Measurements from ENCODE around the gene ROBO1. TPM values are rescaled to one million over a fixed set of nuclear protein-coding genes. Genes with fewer than 3 reads are reported as not detected.
"Not testable (repeated sequence)": the region's sequence is repeated elsewhere in the genome, so short reads cannot be mapped to it uniquely, and the experiment has no call there.

Gene ROBO1
- total RNA-seq, 1 donor from 2014 or later: 0.64 TPM

GRCh38 chr3:79246875-79247724, 520.7 kb downstream of the ROBO1 start:
- DNase-seq (ENCODE audit: low read depth in 2 of 2): no peak

- no peak for DNase-seq (ENCODE audit: low read depth in 2 of 2)
These were observed 522.3 kb downstream of the ROBO1 start for GRCh38 chr3:79245284-79246138.

GRCh38 chr3:79236496-79236895, 531.3 kb downstream of the ROBO1 start:
- no peak for DNase-seq (ENCODE audit: low read depth in 2 of 2)

- no peak for DNase-seq (ENCODE audit: low read depth in 2 of 2)
These were observed 534.3 kb downstream of the ROBO1 start for GRCh38 chr3:79233431-79234060.

GRCh38 chr3:79230266-79230665, 537.5 kb downstream of the ROBO1 start:
- DNase-seq (ENCODE audit: low read depth in 2 of 2): no peak

GRCh38 chr3:79217096-79217495, 550.7 kb downstream of the ROBO1 start:
- no peak for DNase-seq (ENCODE audit: low read depth in 2 of 2)

- no peak for DNase-seq (ENCODE audit: low read depth in 2 of 2)
These were observed 552.5 kb downstream of the ROBO1 start for GRCh38 chr3:79215286-79215685.

- DNase-seq (ENCODE audit: low read depth in 2 of 2): no peak
These were observed 556.0 kb downstream of the ROBO1 start for GRCh38 chr3:79211586-79212359.

GRCh38 chr3:79204351-79204750, 563.4 kb downstream of the ROBO1 start:
- no peak for DNase-seq (ENCODE audit: low read depth in 2 of 2)

- DNase-seq (ENCODE audit: low read depth in 2 of 2): no peak
These were observed 564.7 kb downstream of the ROBO1 start for GRCh38 chr3:79203144-79203519.

- DNase-seq (ENCODE audit: low read depth in 2 of 2): no peak
These were observed 565.2 kb downstream of the ROBO1 start for GRCh38 chr3:79202471-79203143.

GRCh38 chr3:79200456-79200855, 567.3 kb downstream of the ROBO1 start:
- no peak for DNase-seq (ENCODE audit: low read depth in 2 of 2)

GRCh38 chr3:79199966-79200365, 567.8 kb downstream of the ROBO1 start:
- DNase-seq (ENCODE audit: low read depth in 2 of 2): no peak

- DNase-seq (ENCODE audit: low read depth in 2 of 2): no peak
These were observed 580.4 kb downstream of the ROBO1 start for GRCh38 chr3:79187426-79187825.

GRCh38 chr3:79184251-79184650, 583.5 kb downstream of the ROBO1 start:
- no peak for DNase-seq (ENCODE audit: low read depth in 2 of 2)

- no peak for DNase-seq (ENCODE audit: low read depth in 2 of 2)
These were observed 584.3 kb downstream of the ROBO1 start for GRCh38 chr3:79183496-79183895.

GRCh38 chr3:79178471-79179180, 589.2 kb downstream of the ROBO1 start:
- DNase-seq (ENCODE audit: low read depth in 2 of 2): no peak

- no peak for DNase-seq (ENCODE audit: low read depth in 2 of 2)
These were observed 591.9 kb downstream of the ROBO1 start for GRCh38 chr3:79175870-79176269.

- not testable (repeated sequence) for DNase-seq (ENCODE audit: low read depth in 2 of 2)
These were observed 594.5 kb downstream of the ROBO1 start for GRCh38 chr3:79173259-79173658.

- no peak for DNase-seq (ENCODE audit: low read depth in 2 of 2)
These were observed 595.6 kb downstream of the ROBO1 start for GRCh38 chr3:79172241-79172640.

Measured in dermis microvascular lymphatic vessel endothelial cell (primary cell).